Caco-2 (cell line): Measurements from ENCODE around the gene COMMD7. TPM values are rescaled to one million over a fixed set of nuclear protein-coding genes. Genes with fewer than 3 reads are reported as not detected.

ENCODE experiments used
- BruUV-seq: library from RNA; stranded (reverse); fragments of 400-500 nt; replicated peaks from 2 replicates; lab custom pipeline; 2021; lab: Mats Ljungman, UMichigan
- CTCF ChIA-PET: fragments of 300-600 bp; sonication (Branson Sonifier 250); formaldehyde crosslinking; loops from one replicate; lab custom pipeline; 2022; ENCODE audit warnings: antibody characterized with exemption; lab: Charles Lee
- POLR2A ChIA-PET: fragments of 300-600 bp; sonication (Branson Sonifier 250); formaldehyde crosslinking; loops from one replicate; lab custom pipeline; 2022; ENCODE audit warnings: antibody characterized with exemption; lab: Charles Lee
- DNase-seq, 2 experiments: peaks; one replicate each; pipeline versions ENCODE4 v3.0.0 to v3.0.0-alpha.2; 2020 to 2022
- H3K27me3 ChIP-seq: replicated peaks from 2 replicates; pipeline ENCODE4 v1.6.0; 2011; ENCODE audit warnings: low read length; ENCODE audit not compliant: control insufficient read depth, insufficient read depth
- H3K36me3 ChIP-seq: 2 replicates; pipeline ENCODE4 v1.5.1; 2011; ENCODE audit warnings: low read length; ENCODE audit not compliant: control insufficient read depth, insufficient read depth
- H3K4me1 ChIP-seq: fragments of 250-450 bp; sonication (Bioruptor Pico); 2 replicates; pipeline ENCODE4 v1.5.1; 2020; ENCODE audit warnings: mild to moderate bottlenecking
- H3K4me3 ChIP-seq: 2 replicates; pipeline ENCODE4 v1.5.1; 2011; ENCODE audit warnings: low read depth, mild to moderate bottlenecking, control low read depth, low read length
- H3K9me3 ChIP-seq: fragments of 250-450 bp; sonication (Bioruptor Pico); 2 replicates; pipeline ENCODE4 v1.5.1; 2020; ENCODE audit warnings: mild to moderate bottlenecking, moderate library complexity
- H3K27ac Mint-ChIP-seq: one replicate; pipeline ENCODE4 v1.8.0; 2022; ENCODE audit warnings: mixed read lengths; ENCODE audit not compliant: unreplicated experiment
- H3K27me3 Mint-ChIP-seq: one replicate; pipeline ENCODE4 v1.8.0; 2022; ENCODE audit warnings: mixed read lengths; ENCODE audit not compliant: insufficient read depth, unreplicated experiment
- H3K36me3 Mint-ChIP-seq: one replicate; pipeline ENCODE4 v1.8.0; 2022; ENCODE audit warnings: mild to moderate bottlenecking, mixed read lengths; ENCODE audit not compliant: insufficient read depth, unreplicated experiment
- H3K4me1 Mint-ChIP-seq: one replicate; pipeline ENCODE4 v1.8.0; 2022; ENCODE audit warnings: low read depth, mixed read lengths; ENCODE audit not compliant: unreplicated experiment
- H3K4me3 Mint-ChIP-seq: one replicate; pipeline ENCODE4 v1.8.0; 2022; ENCODE audit warnings: mild to moderate bottlenecking, moderate library complexity, mixed read lengths; ENCODE audit not compliant: unreplicated experiment
- H3K9me3 Mint-ChIP-seq: one replicate; pipeline ENCODE4 v1.8.0; 2022; ENCODE audit warnings: mixed read lengths; ENCODE audit not compliant: unreplicated experiment
- CTCF ChIP-seq, 2 experiments: fragments of 200-600 bp in 1 of 2; IDR thresholded peaks; 1 replicate in 1 of 2; 2 replicates in 1 of 2; pipeline versions ENCODE4 v1.5.1 to v1.8.0; 2011 to 2022; ENCODE audit warnings: antibody characterized with exemption in 1 of 2, control low read depth in 1 of 2, inconsistent platforms in 1 of 2, low read depth in 1 of 2, low read length in 1 of 2, mild to moderate bottlenecking in 1 of 2, moderate library complexity in 1 of 2; ENCODE audit not compliant: insufficient read depth in 1 of 2, severe bottlenecking in 1 of 2, unreplicated experiment in 1 of 2
- intact Hi-C: fragments of 100-400 bp; cut with micrococcal nuclease; formaldehyde crosslinking; loops from one replicate; pipeline ENCODE4 v1.10.0; 2022; ENCODE audit not compliant: unreplicated experiment
- total RNA-seq: library from RNA; stranded (reverse); gene quantifications from 2 replicates; pipeline ENCODE4 v1.2.3, GENCODE V29; 2022

Gene COMMD7
- total RNA-seq, 1 experiment from 2014 or later: 160 TPM

- H3K9me3 Mint-ChIP-seq: no peaks in the 10 kb centered on the region
- Histone ChIP-seq H3K9me3 (no peaks in the 10 kb centered on the region), H3K4me1 (peaks cover 46% of the 10 kb centered on the region), H3K27me3 (no peaks in the 10 kb centered on the region), H3K36me3 (no peaks in the 10 kb centered on the region), H3K4me3 (no peak overlapping the region)
- ChIA-PET CTCF (interaction anchor here (1.2 to 8.1 kb wide), 2 partner anchors 80 to 96 kb away, joined by 5 to 56 read pairs; partner anchors contain the start of gene DNMT3B), POLR2A (interaction anchor here (0.6 kb wide), 2 partner anchors 30 to 61 kb away, joined by 3 to 4 read pairs; no protein-coding TSS in a partner anchor)
- intact Hi-C loops: no loop called here
- H3K27me3 Mint-ChIP-seq: no peaks in the 10 kb centered on the region
- no peak overlapping the region for H3K4me3 Mint-ChIP-seq
- BruUV-seq: no TSS peak
- TF ChIP-seq CTCF (IDR thresholded peaks at IDR 0.05; ENCODE audit: insufficient read depth in 1 of 2, low read depth in 1 of 2, low read length in 1 of 2, severe bottlenecking in 1 of 2, unreplicated experiment in 1 of 2): no peak
- H3K4me1 Mint-ChIP-seq: peaks cover 47% of the 10 kb centered on the region
- peaks cover 15% of the 10 kb centered on the region for H3K36me3 Mint-ChIP-seq
- peak overlapping the region; percentile 12 for H3K27ac Mint-ChIP-seq
- peak in 1 of 2 experiments; percentile 75 for DNase-seq
These were observed 60.7 kb downstream of the COMMD7 start for GRCh38 chr20:32682508-32682987.

- intact Hi-C loops: loop anchor here (1.0 kb wide), 1 partner anchor 50 kb away; no protein-coding TSS in a partner anchor
- peaks cover 49% of the 10 kb centered on the region for H3K4me1 Mint-ChIP-seq
- H3K9me3 ChIP-seq: no peaks in the 10 kb centered on the region
- H3K27ac Mint-ChIP-seq: peak overlapping the region; percentile 86
- no peak overlapping the region for H3K4me3 ChIP-seq
- no peaks in the 10 kb centered on the region for H3K27me3 Mint-ChIP-seq
- H3K9me3 Mint-ChIP-seq: no peaks in the 10 kb centered on the region
- ChIA-PET POLR2A (interaction anchor here (0.5 to 1.2 kb wide), 2 partner anchors 97 to 183 kb away, joined by 3 to 5 read pairs; no protein-coding TSS in a partner anchor), CTCF (interaction anchor here (0.5 to 8.1 kb wide), 8 partner anchors 25 to 1020 kb away, joined by 3 to 56 read pairs (median 4); no protein-coding TSS in a partner anchor)
- no peaks in the 10 kb centered on the region for H3K27me3 ChIP-seq
- no TSS peak for BruUV-seq
- H3K4me3 Mint-ChIP-seq: no peak overlapping the region
- no peaks in the 10 kb centered on the region for H3K36me3 ChIP-seq
- peaks cover 14% of the 10 kb centered on the region for H3K36me3 Mint-ChIP-seq
- no peak for TF ChIP-seq CTCF (IDR thresholded peaks at IDR 0.05; ENCODE audit: insufficient read depth in 1 of 2, low read depth in 1 of 2, low read length in 1 of 2, severe bottlenecking in 1 of 2, unreplicated experiment in 1 of 2)
- H3K4me1 ChIP-seq: peaks cover 46% of the 10 kb centered on the region
- DNase-seq: peak; percentile 64 to 72
These were observed 61.8 kb downstream of the COMMD7 start for GRCh38 chr20:32681175-32682084.

- Mint-ChIP-seq H3K9me3 (no peaks in the 10 kb centered on the region), H3K27ac (peak overlapping the region; percentile 86), H3K36me3 (peaks cover 7% of the 10 kb centered on the region), H3K4me3 (no peak overlapping the region), H3K27me3 (no peaks in the 10 kb centered on the region), H3K4me1 (peaks cover 42% of the 10 kb centered on the region)
- POLR2A ChIA-PET: interaction anchor here (0.5 to 1.2 kb wide), 2 partner anchors 98 to 183 kb away, joined by 3 to 5 read pairs; no protein-coding TSS in a partner anchor
- Histone ChIP-seq H3K4me3 (no peak overlapping the region), H3K27me3 (no peaks in the 10 kb centered on the region), H3K9me3 (no peaks in the 10 kb centered on the region), H3K36me3 (no peaks in the 10 kb centered on the region), H3K4me1 (peaks cover 40% of the 10 kb centered on the region)
- no peak for TF ChIP-seq CTCF (IDR thresholded peaks at IDR 0.05; ENCODE audit: insufficient read depth in 1 of 2, low read depth in 1 of 2, low read length in 1 of 2, severe bottlenecking in 1 of 2, unreplicated experiment in 1 of 2)
- DNase-seq: no peak
- BruUV-seq: no TSS peak
- intact Hi-C loops: loop anchor here (1.0 kb wide), 1 partner anchor 51 kb away; no protein-coding TSS in a partner anchor
- CTCF ChIA-PET: interaction anchor here (0.6 to 8.1 kb wide), 8 partner anchors 24 to 1019 kb away, joined by 3 to 56 read pairs (median 4); no protein-coding TSS in a partner anchor
These were observed 62.6 kb downstream of the COMMD7 start for GRCh38 chr20:32680544-32681174.
